OCI-LY3 (cell line): ENCODE measurements around the gene FAM163B.

ENCODE experiments used
- H2AFZ ChIP-seq: fragments of 200-600, 300-600 bp; shearing (Covaris generic); 2 replicates; pipeline ENCODE4 v1.6.0; 2014; ENCODE audit warnings: antibody characterized with exemption, low read depth, low read length
- H3K27ac ChIP-seq: fragments of 200-600, 300-600 bp; sonication (generic); 2 replicates; pipeline ENCODE4 v1.5.1; 2014; ENCODE audit warnings: mild to moderate bottlenecking, low read length, moderate library complexity, mixed read lengths
- H3K27me3 ChIP-seq: fragments of 200-600, 300-600 bp; sonication (generic); 2 replicates; pipeline ENCODE4 v1.6.1; 2014; ENCODE audit warnings: low read depth, low read length, mixed read lengths
- H3K36me3 ChIP-seq: fragments of 200-600, 300-600 bp; sonication (generic); replicated peaks from 2 replicates; pipeline ENCODE3; 2014; ENCODE audit warnings: low read depth, low read length, mixed read lengths
- H3K4me1 ChIP-seq: fragments of 300-600, 200-600 bp; sonication (generic); 2 replicates; pipeline ENCODE4 v1.6.1; 2014; ENCODE audit warnings: low read length, mixed read lengths
- H3K4me2 ChIP-seq: fragments of 200-600, 300-600 bp; sonication (generic); 2 replicates; pipeline ENCODE4 v1.6.1; 2014; ENCODE audit warnings: low read length, mixed read lengths
- H3K4me3 ChIP-seq: fragments of 300-600, 200-600 bp; sonication (generic); 2 replicates; pipeline ENCODE4 v1.5.1; 2014; ENCODE audit warnings: antibody characterized with exemption, mild to moderate bottlenecking, low read length, moderate library complexity
- H3K79me2 ChIP-seq: fragments of 300-600, 200-600 bp; shearing (Covaris generic); 2 replicates; pipeline ENCODE4 v1.6.1; 2014; ENCODE audit warnings: mild to moderate bottlenecking, low read length, mixed read lengths
- H3K9ac ChIP-seq: fragments of 300-600, 200-600 bp; shearing (Covaris generic); 2 replicates; pipeline ENCODE4 v1.6.0; 2014; ENCODE audit warnings: mild to moderate bottlenecking, low read length, moderate library complexity
- H3K9me3 ChIP-seq: fragments of 200-600, 300-600 bp; shearing (Covaris generic); 2 replicates; pipeline ENCODE4 v1.6.1; 2014; ENCODE audit warnings: low read length, mixed read lengths; ENCODE audit not compliant: insufficient read depth
- H4K20me1 ChIP-seq: fragments of 200-600, 300-600 bp; sonication (generic); 2 replicates; pipeline ENCODE4 v1.6.1; 2016; ENCODE audit warnings: low read length, mixed read lengths; ENCODE audit not compliant: insufficient read depth
- CTCF ChIP-seq: fragments of 200-600, 300-600 bp; sonication (generic); IDR thresholded peaks from 2 replicates; pipeline ENCODE4 v1.5.1; 2014; ENCODE audit warnings: antibody characterized with exemption, low read length, low read depth
- EZH2phosphoT487 ChIP-seq: fragments of 200-600 bp; shearing (Covaris generic); IDR thresholded peaks from 2 replicates; pipeline ENCODE4 v1.6.1; 2018; ENCODE audit warnings: antibody characterized with exemption, mixed run types, low read depth

The FAM163B gene

GRCh38 chr9:133542002-133542401 is 67.2 kb downstream of the FAM163B start:
- Histone ChIP-seq H3K27me3 (peaks cover 5% of the 10 kb centered on the region; the same call in 1 of the 2 replicates), H3K9me3 (no peaks in the 10 kb centered on the region), H3K4me3 (no peak overlapping the region), H3K4me2 (no peak overlapping the region), H2AFZ (no peak overlapping the region), H4K20me1 (0 out of 2 replicates have a peak, but pooled peaks cover 3% of the 10 kb centered on the region), H3K4me1 (no peaks in the 10 kb centered on the region), H3K9ac (no peak overlapping the region), H3K36me3 (no peaks in the 10 kb centered on the region), H3K79me2 (no peaks in the 10 kb centered on the region), H3K27ac (no peak overlapping the region)
- TF ChIP-seq EZH2phosphoT487 (no peak), CTCF (no peak)

DNA sequence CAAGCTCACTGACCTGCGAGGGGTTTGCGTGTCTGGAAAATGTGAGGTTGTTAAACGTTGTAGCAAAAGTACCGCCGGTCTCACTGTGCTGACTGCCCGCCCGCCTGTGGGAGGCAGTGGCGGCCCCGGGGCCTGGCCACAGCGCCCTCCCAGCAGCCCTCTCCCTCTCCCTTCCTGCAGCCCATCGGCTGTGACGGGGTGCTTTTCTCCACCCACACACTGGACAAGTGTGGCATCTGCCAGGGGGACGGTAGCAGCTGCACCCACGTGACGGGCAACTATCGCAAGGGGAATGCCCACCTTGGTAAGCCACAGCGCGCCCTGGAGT is 68.5 kb downstream of the FAM163B start:
- Histone ChIP-seq H3K27me3 (peaks cover 5% of the 10 kb centered on the region; the same call in 1 of the 2 replicates), H3K4me2 (no peak overlapping the region), H3K4me3 (no peak overlapping the region)

GRCh38 chr9:133539991-133540697 is 69.0 kb downstream of the FAM163B start:
- Histone ChIP-seq H4K20me1 (no peaks in the 10 kb centered on the region), H3K9ac (no peak overlapping the region), H3K4me3 (no peak overlapping the region), H3K27me3 (peaks cover 5% of the 10 kb centered on the region; the same call in 1 of the 2 replicates), H3K4me1 (no peaks in the 10 kb centered on the region), H3K79me2 (no peaks in the 10 kb centered on the region), H3K36me3 (no peaks in the 10 kb centered on the region), H3K27ac (no peak overlapping the region), H3K9me3 (no peaks in the 10 kb centered on the region), H2AFZ (no peak overlapping the region), H3K4me2 (no peak overlapping the region)
- no peak for TF ChIP-seq CTCF
- no peak for TF ChIP-seq EZH2phosphoT487

More for the DNA sequence above, 68.5 kb downstream of the FAM163B start:
- Histone ChIP-seq H3K4me1 (no peaks in the 10 kb centered on the region), H3K79me2 (no peaks in the 10 kb centered on the region), H2AFZ (no peak overlapping the region), H3K27ac (no peak overlapping the region), H3K36me3 (no peaks in the 10 kb centered on the region), H4K20me1 (0 out of 2 replicates have a peak, but pooled peaks cover 3% of the 10 kb centered on the region), H3K9me3 (no peaks in the 10 kb centered on the region), H3K9ac (no peak overlapping the region)
- no peak for TF ChIP-seq EZH2phosphoT487
- no peak for TF ChIP-seq CTCF

DNA sequence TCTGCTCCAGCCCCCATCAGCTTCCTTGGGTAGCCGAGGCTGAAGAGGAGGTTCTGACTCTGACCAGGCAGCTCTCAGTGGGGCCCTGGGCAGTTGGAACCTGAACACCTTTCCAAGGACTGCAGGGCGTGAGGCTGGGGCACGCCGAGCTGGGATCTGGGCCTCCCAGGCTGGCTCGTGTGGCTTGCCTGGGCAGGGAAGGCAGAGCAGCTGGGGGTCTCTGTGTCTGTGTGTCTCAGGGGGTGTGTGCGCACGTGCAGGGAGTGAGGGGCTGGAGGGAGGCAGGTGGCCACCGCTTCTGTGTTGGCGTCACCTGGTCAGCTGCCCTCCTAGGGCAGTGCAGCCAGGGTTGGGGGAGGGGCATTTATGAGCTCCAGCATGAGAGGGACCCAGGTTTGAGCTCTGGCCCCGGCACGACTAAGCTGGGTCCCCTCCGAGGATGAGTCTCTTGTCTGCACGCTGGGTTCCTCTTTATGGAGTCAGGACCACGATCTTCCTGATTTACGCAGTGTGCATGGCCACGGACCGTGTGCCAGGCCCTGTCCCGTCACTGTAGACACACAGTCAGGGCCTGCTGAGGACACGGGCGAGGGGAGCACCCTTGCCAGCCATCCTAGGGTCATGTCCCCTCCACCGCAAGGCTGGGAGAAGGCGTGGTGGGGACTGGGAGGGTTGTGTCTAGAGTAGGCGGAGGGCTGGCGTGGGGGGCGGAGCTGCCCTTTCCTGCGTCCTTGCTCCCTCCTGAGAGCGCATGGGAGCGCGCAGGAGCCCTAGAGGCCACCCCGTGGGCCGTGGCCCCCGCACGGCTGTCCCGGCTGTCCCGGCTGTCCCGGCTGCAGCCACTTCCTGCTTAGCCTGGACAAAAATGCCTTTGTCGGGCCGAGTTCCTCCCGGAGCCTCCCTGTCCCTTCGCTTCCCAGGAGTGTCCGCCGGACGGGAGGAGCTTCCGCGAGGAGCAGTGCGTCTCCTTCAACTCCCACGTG is 70.0 kb downstream of the FAM163B start:
- H3K4me3 ChIP-seq: no peak overlapping the region

More for the DNA sequence above, 70.0 kb downstream of the FAM163B start:
- no peaks in the 10 kb centered on the region for H3K79me2 ChIP-seq
- H3K27ac ChIP-seq: no peak overlapping the region
- H3K9ac ChIP-seq: no peak overlapping the region
- H3K9me3 ChIP-seq: no peaks in the 10 kb centered on the region
- H3K27me3 ChIP-seq: 0 out of 2 replicates have a peak, but pooled peaks cover under 1% of the 10 kb centered on the region
- H4K20me1 ChIP-seq: no peaks in the 10 kb centered on the region
- no peak overlapping the region for H2AFZ ChIP-seq
- TF ChIP-seq EZH2phosphoT487: no peak
- TF ChIP-seq CTCF: no peak
- no peak overlapping the region for H3K4me2 ChIP-seq
- H3K4me1 ChIP-seq: no peaks in the 10 kb centered on the region
- H3K36me3 ChIP-seq: no peaks in the 10 kb centered on the region
